Measurements from ENCODE around the gene TBC1D14.

TBC1D14 gene

DNA sequence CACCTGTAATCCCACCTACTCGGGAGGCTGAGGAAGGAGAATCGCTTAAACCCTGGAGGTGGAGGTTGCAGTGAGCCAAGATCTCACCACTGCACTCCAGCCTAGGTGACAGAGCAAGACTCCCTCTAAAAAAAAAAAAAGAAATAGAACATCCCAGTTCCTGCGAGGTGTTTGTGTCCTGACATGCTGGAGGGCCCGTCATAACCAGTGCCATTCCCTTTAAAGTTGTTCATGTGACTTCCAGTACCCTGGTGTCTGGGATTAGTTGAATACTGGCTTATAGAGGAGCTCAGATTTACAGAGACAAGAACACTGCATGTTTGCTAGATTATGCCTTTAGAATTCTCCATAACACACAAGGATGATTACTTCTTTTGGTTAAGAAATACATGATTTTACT lies 95.9 kb downstream of the TBC1D14 start:
- DNase-seq = no peak

DNA sequence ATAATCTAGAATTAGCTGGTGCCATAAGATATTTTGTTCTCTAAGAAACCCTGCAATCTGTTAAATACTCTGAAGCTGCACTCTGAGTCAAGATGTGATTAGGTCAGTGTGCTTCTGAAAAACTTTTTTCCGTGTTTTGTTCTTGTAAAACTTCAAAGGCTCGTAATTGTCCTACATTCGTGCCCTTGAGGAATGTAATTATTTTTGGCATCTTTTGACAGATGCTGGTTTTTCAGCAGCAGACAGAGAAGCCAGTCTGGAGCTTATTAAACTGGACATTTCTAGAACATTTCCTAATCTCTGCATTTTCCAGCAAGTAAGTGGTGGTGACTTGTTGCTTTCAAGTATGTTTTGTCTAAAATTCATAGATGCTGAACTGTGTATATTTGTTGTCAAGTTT lies 96.8 kb downstream of the TBC1D14 start:
- no peak for DNase-seq

DNA sequence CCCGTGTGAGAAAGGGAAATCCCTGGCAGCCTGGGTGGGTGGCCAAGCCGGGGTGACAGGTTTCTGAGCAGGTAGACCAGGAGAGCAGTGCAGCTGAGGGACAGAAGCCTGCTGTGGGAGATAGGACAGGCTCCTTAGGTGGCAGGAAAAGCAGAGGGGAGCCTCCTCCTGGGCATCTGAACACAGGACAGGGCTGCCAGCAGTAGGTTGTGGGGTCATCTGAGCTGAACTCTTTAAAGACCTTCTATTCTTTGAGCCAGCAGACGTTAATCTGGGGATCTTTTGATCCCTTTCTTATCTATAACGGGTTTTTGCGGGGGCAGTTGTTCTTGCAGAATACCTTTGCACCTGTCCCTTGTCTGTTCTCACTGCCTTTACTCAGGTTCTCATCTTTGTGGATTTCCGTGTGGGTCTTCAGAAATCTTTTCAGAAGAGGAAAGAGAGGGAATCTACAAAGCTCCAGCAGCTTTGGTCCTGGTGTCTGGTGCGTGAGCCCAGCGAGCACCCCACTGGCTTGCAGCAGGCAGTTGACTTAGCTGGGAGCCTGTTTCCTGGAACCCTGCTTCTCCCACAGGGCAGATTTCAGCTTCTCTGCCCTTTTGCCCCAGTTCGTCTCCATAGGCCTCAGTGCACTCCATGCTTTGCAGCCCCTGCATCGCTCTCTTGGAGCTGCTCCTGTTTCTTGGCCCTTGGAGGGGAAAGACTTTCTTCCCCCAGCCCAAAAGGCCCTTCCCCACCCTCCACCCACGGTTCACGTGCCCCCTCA lies 97.7 kb downstream of the TBC1D14 start:
- DNase-seq = no peak

DNA sequence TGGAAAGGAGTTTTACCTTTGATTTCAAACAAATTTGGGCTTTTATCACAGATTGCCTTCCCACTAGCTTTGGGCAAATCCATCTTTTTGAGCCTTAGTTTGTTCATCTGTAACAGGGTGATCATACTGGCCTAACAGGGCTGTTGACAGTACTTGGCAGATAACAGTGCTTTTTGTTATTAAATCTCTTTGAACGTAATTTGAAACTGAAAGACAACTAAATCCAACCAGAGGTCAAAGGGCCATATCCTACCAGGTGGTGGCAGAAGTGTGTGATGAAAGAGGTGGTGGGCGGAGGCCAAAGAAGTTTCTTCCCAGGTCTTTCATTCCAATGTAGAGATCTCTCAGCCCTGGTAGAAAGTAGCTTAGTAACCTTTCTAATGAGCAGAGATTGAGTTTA lies 98.3 kb downstream of the TBC1D14 start:
- no peak for DNase-seq

DNA sequence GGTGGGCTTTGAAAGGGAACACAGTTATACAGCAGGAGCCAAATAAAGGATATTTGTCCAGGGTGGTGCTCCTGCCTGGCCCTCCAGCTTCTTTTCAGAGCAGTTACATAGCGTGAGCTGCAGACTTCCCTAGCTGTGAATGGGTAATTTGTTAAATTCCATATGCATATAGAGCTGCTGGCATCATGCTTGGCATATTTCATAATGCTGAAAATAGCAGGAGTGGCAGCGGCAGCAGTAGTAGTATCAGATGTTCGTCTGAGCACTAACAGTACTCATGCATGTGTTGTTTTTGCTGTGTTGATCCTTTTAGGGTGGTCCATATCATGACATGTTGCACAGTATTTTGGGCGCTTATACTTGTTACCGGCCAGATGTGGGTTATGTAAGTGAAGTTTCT lies 99.9 kb downstream of the TBC1D14 start:
- DNase-seq = no peak

DNA sequence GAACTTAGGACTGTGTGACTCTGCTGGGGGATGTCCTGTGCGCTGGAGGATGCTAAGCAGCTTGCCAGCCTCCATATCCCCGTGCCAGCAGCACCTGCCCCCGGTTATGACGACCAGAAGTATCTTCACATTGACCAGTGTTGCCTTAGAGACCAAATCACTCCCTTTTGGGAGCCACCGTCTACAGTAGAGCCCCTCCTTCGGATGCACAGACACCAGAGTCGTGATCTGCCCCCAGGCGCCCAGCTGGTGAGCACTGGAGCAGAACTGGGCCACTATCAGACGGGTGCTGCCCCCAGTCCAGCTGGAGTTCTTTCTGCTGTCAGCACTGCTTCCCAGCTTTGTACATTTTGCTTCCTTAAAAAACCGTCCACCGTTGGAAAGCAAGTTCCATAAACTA lies 103.5 kb downstream of the TBC1D14 start:
- DNase-seq = no peak

DNA sequence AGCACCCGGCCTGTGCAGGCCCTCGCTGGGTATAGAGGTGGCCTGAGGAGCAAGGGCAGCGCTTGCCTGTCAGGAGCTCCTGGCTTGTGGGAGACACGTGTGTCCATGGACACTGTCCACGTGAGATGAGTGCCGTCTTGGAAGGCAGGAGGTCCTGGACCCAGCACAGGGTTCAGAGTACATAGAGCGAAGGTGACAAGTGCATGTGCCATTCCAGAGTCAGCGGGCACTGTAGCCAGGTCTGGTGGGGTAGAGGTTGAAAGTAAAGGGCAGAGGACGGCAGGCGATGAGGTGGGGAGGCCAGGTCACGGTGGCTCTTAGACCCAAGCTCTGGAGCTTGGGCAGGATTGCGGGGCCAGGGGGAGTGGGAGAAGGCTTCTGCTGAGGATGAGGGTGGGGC lies 105.2 kb downstream of the TBC1D14 start:
- no peak for DNase-seq

DNA sequence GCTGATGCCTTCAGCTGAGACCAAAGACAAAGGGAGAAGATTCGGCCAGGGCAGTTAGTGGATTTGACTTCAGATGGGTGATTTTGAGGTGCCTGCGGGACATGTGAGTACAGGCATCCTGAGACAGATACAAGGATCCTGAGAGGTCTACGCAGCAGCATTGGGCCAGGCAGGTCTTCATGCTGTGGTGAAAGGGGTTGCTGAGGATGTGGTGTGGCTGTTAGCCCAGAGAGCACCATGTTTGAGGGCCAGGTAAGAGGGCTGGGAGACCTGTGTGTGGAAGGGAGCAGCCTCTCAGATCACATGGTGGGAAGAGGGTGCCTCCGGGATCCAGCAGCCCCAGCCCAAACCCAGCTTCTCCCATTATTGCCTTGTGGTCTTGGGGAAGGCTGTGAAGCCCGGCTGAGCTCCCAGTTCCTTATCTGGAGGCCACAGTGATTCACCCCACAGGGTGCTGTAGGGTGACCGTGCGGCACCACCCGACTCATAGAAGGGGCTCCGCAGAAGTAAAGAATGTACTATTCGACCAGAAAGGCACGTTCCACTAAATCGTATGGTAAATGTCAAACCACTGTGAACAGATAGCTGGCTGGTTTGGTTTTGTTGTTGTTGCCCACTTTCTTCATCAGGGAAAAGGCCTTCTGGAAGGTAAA lies 105.9 kb downstream of the TBC1D14 start:
- DNase-seq = no peak

DNA sequence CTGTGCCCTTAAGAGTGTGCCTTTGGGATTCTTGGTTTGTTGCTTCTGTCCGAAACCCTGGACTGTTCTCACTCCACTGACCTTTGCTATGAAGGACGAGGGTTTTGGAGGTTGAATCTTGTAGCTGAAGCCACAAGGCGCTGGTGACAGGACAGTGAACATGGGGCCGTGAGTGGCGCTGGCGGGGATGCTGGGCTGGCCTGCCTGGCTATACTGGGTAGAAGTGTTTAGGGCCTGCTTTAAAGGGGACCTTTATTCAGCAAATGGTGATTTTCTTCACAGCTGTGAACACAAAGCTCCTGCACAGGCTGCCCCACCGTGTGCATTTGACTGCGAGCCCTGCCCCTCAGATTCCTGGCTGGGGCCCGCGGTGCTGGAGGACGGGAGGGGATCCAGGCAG lies 106.5 kb downstream of the TBC1D14 start:
- DNase-seq = no peak

DNA sequence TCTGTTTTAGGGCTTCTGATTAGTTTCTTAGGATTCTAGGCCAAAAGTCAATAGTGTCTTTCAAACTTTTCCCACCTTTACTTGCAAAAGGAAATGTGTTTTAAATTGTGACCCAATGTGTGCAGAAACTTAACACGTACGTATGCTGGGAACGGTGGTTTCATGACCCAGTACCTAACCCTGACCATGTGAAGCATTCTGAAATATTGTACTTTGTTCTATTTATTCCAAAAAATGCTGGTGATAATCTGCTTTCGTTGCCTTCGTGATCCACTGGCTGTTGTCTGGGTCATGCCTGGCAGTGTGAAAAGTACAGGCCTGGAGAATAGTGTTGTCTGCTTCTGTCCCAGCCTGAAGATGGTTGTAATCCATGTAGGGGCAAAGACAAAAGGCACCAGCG lies 106.9 kb downstream of the TBC1D14 start:
- DNase-seq = no peak

DNA sequence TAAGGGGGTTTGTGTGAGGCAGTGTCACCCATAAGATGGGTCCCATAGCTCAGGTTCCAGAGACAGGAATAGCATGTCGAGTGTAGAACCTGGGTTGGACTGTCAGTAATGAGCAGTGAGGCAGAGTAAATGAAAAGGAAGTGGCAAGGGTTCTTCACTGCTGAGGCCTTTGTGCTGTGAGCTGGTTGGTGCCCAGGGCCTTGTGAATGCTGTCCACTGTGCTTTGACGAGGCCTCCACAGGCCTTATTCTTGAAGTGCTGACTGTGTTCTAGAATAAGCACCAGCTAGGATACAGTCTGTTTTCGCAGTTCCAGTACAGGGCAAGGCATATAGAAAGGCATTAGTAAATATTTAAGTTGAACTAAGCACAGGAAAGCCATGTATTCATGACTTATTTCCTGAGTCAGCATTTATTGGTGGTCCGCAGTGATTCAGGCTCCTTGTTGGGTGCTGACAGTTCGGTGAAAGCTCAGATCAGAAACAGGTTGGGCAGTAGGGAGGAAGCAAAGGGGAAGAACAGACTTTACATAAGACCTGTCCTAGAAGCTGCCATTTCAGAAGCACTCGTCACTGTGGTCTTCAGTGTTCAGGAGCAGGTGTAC lies 107.9 kb downstream of the TBC1D14 start:
- DNase-seq = no peak

DNA sequence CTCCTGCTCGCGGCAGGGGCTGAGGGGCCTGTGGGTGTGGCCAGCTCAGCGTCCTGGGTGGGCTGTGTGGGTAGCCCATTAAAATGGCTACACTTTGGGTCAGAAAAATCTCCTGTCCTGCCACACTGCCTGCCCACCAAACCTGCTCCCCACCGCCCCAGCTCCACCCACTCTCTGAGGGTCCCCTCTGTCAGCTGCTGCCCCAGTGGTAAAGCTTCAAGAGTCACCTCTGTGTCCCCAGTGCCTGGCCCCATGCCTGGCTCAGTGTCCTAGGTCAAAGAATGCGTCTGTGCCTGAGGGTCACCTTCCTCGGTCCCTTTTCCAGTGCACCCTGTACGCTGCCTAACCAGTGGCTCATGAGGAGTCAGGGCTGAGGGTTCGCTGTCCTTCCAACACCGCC lies 108.7 kb downstream of the TBC1D14 start:
- no peak for DNase-seq

DNA sequence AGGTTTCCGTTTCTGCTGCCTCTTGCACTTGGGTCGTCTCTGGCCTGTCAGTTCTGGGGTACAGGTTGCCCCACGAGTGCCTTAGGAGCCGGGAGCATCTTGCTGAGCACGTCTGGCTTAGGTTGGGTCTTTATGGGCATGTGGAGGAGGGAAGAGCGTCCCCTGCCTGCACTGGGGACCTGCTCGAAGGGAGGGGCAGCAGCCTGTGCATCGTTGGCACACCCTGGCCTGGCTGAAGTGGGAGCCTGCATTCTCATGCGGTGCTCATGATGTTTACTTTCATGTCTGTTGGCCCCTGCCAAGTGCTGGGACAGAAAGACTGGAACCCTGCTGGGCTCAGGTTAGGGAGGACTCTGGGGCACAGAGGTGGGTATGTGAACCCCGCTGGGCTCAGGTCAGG lies 109.7 kb downstream of the TBC1D14 start:
- no peak for DNase-seq

DNA sequence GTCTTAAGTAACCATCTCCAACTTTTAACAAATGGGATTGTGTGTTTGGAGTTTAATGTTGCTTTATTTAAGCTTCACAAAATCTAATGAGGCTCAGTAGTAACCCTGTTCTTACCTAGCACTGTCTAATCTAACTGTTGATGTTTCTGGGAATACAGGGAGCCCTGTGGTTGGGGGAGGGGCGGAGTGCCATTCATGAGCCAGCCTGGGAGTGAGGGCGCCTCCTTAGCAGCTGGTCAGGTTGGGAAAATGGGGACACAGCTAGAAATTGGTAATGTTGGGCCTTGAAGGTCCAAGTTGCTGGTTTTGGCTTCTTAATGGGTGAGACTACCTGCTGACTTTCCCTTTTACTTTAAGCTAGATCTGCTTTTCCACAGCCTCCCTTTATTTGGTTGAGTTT lies 110.7 kb downstream of the TBC1D14 start:
- no peak for DNase-seq

DNA sequence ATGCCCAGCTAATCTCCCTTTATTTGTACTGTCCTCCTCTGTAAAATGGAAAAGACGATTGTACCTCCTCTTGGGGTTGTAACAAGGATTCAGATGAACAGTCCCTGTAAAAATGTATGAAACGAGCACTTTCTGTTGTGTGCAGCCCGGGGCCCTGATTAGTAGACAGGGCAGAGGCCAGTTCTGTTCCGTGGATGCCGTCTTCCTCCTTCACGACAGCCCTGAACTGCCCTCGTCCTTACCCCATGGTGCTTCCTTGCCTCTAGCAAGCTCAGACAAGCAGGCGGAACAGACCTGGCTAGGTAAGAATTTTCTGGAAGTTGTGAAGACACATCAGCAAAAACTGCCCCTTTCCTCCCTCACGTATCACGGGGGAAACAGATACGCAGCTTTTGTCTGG lies 111.2 kb downstream of the TBC1D14 start:
- DNase-seq = no peak

DNA sequence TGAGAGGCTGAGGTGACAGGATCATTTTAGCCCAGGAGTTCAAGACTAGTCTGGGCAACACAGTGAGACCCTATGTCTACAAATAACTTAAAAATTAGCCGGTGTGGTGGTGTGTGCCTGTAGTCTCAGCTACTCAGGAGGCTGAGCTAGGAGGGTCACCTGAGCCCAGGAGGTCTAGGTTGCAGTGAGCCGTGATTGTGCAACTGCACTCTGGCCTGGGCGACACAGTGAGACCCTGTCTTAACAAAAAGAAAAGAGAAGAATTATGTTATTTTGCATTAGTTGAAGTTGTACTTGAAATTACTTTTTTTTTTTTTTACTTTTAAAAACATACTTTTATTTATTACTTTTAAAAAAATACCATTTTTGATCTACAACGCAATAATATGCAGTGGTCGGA lies 111.7 kb downstream of the TBC1D14 start:
- DNase-seq = no peak

DNA sequence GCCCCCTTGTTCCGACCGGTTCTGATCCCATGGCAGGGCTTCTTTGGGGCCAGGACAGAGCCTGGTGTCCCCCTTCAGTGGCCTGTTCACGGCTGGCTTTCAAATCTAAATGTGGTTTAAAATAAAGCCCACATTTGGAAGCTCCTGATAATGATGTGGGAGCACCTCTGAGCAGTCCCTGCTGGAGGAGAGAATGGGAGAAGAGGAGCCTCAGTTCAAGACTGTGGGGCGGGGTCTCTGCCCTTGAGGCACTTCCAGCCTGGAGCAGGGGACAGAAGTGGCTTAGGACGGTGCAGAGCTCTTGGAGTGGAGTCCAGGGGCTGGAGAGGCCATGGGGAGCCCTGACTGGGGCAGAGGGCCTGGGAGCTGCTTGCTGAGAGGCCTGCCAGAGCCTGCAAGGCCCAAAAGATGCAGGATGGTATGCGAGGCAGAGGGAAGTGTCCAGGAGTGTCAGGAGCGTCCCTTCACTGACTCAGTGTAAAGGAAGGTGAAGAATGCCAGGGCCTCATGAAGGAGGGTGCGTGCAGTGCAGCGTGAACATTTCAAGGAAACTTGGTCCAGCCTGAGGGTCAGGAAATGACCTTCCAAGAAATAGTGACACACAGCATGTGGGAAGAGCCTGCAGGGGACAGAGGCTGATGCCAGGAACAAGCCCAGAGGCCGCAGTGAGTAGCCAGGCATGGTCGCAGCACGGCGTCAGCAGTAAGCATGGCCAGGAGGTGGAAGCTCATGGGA lies 112.5 kb downstream of the TBC1D14 start:
- no peak for DNase-seq

DNA sequence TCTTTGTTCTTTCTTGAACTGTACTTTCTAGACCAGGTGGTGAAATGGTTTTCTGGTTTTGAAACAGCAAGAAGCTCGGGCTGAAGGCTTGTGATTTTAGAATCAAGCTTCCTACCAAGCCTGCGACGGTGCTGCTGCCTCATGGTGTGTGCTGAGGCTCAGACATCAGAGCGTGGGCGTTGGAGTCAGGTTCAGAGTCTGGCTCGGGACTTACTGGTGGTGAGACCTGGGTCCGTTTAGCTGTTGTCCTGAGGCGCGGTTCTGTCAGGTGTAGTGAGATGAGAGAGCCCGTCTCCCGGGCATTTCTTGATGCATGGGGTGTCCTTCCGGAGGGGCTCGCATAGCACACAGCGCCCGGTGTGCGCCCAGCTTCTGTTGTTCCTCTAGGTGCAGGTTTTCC lies 113.9 kb downstream of the TBC1D14 start:
- no peak for DNase-seq

DNA sequence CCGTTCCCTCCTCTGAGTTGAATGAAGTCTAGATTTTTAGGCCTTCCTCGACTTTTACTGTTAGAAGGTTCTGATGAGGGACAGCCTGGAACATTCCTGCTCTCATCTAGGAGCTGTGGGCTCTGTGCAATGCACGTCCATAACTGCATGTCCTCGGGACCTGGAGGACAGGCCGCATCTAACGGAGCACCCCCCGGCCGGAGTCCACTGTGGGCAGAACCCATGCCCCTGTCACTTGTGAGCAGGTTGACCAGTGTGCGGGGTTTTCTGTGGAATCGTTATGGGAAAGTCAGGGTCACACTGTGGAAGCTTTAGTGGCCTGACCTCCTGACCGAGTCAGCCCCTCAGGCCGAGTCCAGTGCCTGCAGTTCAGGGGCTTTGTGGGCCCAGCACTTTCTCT lies 114.3 kb downstream of the TBC1D14 start:
- no peak for DNase-seq

DNA sequence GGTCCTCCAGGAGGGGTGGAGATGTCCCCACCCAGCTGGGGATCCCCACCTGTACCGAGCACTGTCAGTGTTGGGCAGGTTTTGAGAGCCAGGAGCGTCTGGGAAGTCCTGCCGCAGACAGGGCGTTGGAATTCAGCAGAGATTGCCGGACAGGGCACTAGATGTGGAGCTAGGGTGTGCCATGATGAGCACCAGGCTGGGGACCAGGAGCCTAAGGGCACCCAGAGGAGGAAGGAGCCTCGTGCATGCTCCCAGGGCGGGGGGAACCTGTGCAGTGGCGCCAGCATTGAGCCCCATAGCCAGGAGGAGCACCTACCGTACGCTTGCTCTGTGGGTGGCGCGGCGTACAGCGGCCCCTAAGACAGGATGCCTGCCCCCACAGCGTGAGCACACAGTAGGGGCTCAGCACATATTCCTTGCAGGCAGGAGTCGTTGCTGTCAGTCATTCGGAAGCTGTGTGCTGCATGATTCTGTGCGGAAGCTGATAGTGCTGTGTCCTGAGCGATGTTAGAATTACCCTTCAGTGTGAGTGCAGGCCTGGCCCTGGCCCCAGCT lies 114.8 kb downstream of the TBC1D14 start:
- no peak for DNase-seq

DNA sequence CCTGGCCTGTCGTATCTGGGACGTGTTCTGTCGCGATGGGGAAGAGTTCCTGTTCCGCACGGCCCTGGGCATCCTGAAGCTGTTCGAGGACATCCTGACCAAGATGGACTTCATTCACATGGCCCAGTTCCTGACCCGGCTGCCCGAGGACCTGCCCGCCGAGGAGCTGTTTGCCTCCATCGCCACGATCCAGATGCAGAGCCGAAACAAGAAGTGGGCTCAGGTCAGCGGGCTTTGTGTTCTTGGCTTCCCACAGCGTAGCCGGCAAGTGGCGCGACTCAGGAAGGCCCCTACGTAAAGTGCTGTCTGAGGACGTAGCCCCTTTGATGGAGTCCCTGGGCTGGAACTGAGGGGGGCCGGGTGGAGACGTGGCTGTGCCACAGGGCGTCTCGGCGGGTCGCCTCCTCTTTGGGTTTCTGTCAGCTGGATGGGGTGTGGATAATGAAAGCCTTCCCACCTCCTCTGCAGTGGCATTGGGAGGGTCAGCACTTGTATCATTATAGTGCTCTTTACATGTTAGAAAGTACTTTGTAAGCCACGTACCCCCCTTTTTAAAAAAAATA lies 115.5 kb downstream of the TBC1D14 start:
- DNase-seq = no peak

DNA sequence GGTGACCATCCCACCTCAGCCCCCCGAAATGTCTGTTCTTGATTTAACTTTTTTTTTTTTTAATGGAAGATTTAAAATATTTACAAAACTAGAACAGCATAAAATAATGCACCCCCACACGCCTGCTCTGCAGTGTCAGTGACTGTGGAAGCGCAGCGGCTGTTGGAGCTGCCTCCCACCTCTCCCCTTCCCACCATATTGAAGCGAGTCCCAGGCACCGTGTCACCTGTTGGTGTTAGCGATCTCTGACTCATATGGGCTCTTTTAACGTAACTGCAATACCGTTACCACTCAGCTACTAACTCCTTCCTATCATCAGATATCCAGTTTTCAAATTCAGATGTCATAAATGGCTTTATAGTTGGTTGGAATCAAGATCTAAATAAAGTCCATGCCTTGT lies 116.5 kb downstream of the TBC1D14 start:
- no peak for DNase-seq

DNA sequence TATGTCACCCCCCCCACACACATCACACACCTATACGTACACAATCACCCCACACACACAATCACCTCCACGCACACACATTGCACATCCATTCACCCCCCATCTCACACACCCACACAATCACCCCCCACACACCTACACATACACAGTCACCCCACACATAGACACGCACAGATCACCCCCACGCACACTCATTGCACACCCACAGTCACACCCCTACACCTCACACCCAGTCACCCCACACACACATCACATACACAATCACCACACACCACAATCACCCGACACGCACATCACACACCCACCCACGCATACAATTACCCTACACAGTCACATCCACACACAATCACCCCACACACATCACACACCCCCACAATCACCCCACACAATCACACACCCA lies 117.7 kb downstream of the TBC1D14 start:
- no peak for DNase-seq

Measured in activated effector memory CD4-positive, alpha-beta T cell treated with Interleukin-2 at 50 U/mL for 16 hours (primary cell).